Stimulated activated CD4-positive, alpha-beta T cell treated with anti-CD3 and anti-CD28 coated beads, TNF-alpha, amount 100 ng/mL, for 4 hours (primary cell): ENCODE data around the gene OLFM2.
"Not testable (repeated sequence)": the region's sequence is repeated elsewhere in the genome, so short reads cannot be mapped to it uniquely, and the experiment has no call there.

Experiments used
- DNase-seq, 3 experiments: peaks; one replicate each; pipeline ENCODE4 v3.0.0-alpha.2; 2020; ENCODE audit warnings: low read depth in 3 of 3

OLFM2 gene

GRCh38 chr19:9943744-9944143 lies 7.4 kb upstream of the OLFM2 start:
- DNase-seq: no peak

- no peak for DNase-seq
These were observed 5.4 kb upstream of the OLFM2 start for GRCh38 chr19:9941671-9942070.

DNA sequence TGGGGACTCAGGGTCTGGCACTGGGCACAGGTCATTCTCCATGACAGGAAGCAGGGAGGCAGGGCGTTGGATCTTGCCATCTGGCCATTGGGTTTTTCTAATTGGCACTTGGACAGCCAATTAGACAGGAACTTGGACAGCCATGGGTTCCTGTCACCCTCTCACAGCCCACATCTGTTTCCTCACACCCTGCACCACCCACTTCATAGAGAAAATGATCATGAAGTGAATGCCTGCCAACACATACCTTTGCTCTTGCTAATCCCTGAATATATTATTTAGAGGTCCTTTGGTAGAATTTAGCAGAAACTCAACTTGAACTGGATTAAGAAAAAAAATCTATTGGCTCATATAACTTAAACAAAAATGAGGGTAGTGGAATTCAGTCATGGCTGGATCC lies 4.9 kb upstream of the OLFM2 start:
- no peak for DNase-seq

DNA sequence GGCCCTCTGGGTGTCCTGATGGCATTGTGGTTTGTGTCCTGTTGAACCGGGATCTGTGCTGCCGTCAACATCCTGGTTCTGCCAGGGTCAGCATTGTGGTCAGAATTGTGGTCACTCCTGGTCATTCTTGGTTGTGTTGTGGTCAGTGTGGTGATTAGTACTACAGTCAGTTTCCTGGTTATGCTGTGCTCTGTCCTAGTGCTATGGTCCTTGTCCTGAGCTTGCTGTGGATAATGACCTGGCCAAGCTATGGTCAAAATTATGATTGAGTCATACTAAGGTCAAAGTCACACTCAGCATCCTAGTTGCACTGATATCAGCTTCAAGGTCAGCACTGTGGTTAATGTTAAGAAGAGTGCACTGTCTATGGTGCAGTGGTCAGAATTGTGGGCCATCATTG lies 4.5 kb upstream of the OLFM2 start:
- DNase-seq: no peak

GRCh38 chr19:9939301-9939913 lies 3.1 kb upstream of the OLFM2 start:
- DNase-seq: no peak

DNA sequence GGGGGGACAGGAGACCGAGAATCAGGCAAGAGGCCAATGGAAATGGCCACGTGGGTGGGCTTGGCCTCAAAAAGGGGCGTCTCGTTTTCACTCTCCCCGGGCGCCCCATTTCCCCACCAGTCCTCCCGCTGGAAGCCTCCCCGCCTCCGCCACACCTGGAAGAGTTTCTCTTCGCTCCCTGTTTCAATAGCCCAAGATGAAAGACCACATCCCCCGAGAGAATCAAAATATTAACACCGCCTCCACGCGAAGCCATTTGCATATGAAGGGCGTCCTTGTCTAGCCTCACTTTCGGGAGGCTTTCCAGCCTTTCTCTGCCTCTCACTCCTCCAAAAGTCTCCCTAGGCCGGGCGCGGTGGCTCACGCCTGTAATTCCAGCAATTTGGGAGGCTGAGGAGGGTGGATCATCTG lies 691 bp upstream of the OLFM2 start:
- DNase-seq: no peak

DNA sequence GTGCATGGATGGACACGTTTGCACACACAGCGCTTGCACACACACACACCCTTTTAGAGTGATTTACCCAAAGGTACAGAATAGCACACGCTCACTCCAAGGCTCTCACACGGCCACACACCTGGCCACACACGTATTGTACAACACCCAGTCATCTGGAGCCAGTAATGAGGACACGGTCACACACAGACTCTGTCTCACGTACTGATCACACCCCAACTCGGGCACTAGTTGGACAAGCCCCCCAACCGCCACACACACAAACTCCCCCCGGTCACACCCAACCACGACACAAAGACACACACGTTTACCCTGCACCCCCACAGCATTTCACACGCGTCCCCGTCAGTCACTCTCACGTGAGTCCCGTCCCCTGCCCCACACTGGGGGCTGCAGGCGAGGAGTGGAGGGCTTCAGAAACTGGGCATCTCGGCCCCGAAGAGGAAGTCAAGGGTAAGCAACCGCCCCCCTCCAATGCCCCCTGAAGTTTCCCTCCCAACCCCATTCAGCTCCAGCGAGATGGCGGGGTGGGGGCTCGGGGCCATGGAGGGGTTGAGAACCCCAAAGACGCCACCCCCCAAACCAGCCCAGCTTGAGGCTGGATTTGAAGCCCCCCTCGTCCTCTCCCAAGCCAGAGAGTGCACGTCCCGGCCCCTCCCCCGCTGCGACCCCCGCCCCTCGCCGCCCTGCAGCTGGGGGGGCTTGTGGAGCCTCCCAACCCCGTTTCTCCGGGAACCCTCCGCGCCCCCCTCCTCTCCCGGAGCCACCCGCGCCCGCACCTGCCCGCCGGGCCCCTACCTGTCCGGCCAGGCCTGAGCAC lies 599 bp downstream of the OLFM2 start:
- DNase-seq: no peak

GRCh38 chr19:9934132-9934950 lies 2.0 kb downstream of the OLFM2 start:
- DNase-seq: peak; percentile 66 to 74 (median 72)

GRCh38 chr19:9932835-9933234 lies 3.5 kb downstream of the OLFM2 start:
- no peak for DNase-seq

- DNase-seq: no peak
These were observed 4.7 kb downstream of the OLFM2 start for GRCh38 chr19:9931629-9932028.

- no peak for DNase-seq
These were observed 12.9 kb downstream of the OLFM2 start for GRCh38 chr19:9923440-9923839.

GRCh38 chr19:9922782-9923379 lies 13.4 kb downstream of the OLFM2 start:
- not testable (repeated sequence) for DNase-seq

DNA sequence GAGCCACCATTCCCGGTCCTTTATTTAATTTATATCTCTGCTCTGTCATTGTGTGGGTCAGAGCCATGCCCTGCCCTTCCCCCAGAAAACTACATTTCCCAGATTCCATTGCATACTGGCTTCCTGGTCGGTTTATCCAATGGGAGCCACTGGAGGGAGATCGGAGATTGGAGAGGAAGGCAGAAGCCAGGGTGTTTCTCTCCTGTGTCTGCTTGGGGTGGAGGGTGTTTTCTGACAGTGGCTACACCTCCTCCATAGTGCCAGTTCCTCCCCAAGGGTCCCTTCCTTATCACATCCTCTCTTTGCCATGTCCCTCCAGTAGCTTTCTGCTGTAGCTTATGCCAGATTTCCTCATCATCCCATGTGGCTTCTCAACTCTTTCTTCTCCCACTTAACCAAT lies 19.0 kb downstream of the OLFM2 start:
- DNase-seq: no peak

DNA sequence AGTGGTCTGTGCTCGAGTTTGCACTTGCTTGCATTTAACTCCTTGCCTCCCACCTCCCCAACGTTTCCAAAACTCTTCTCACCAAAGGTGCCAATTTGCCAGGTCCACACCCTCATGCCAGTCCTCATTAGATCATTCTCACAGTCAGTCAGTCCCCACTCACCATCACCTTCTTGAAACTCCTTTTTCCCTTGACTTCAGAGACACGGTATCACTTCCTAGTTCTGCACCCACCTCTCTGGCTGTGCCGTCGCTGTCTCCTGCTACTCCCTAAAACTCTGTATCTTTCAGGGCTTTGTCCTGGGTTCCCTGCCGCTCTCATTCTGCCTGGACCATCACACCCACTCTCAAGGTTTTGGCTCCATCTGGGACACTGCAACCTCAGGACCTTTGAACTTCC lies 19.6 kb downstream of the OLFM2 start:
- DNase-seq: no peak

- DNase-seq: peak; percentile 68 to 81 (median 81)
These were observed 21.8 kb downstream of the OLFM2 start for GRCh38 chr19:9914315-9915207.

DNA sequence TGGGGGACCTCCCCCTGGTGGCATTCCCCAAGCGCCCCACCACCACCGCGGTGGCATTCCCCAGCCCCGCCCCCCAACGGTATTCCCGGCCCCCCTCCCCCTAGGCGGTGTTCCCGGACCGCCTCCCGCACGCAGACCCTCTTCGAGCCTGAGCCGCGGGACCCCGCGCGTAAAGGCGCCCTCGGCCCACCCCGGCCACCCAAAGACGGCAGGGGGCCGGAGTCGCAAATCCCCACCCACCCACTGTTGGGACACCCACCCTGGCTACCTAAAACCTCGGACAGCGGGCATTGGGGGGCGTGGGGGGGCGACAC lies 22.4 kb downstream of the OLFM2 start:
- peak in 1 of 3 experiments; percentile 2 for DNase-seq

- DNase-seq: peak in 1 of 3 experiments; percentile 7
These were observed 22.9 kb downstream of the OLFM2 start for GRCh38 chr19:9913237-9914000.

- DNase-seq: no peak
These were observed 23.6 kb downstream of the OLFM2 start for GRCh38 chr19:9912551-9913236.

- no peak for DNase-seq
These were observed 24.7 kb downstream of the OLFM2 start for GRCh38 chr19:9911524-9912185.
